BLaER1 (cell line): ENCODE results near the gene MAFF.
A peak's percentile ranks its signal among the peaks of the same experiment; 100 is the strongest.

ENCODE experiments used
- H3K27ac ChIP-seq: shearing (Covaris generic); formaldehyde crosslinking; 2 replicates; pipeline ENCODE4 v1.8.1; 2022
- H3K27me3 ChIP-seq: shearing (Covaris generic); formaldehyde crosslinking; 2 replicates; pipeline ENCODE4 v1.8.1; 2022
- H3K36me3 ChIP-seq: shearing (Covaris generic); formaldehyde crosslinking; 2 replicates; pipeline ENCODE4 v1.8.1; 2022
- H3K4me1 ChIP-seq: shearing (Covaris generic); formaldehyde crosslinking; 2 replicates; pipeline ENCODE4 v1.8.1; 2022
- H3K4me2 ChIP-seq: shearing (Covaris generic); formaldehyde crosslinking; 2 replicates; pipeline ENCODE4 v1.8.1; 2022
- H3K4me3 ChIP-seq: shearing (Covaris generic); formaldehyde crosslinking; 2 replicates; pipeline ENCODE4 v1.8.1; 2022
- H3K9ac ChIP-seq: shearing (Covaris generic); formaldehyde crosslinking; 2 replicates; pipeline ENCODE4 v1.8.1; 2022
- H3K9me3 ChIP-seq: shearing (Covaris generic); formaldehyde crosslinking; 2 replicates; pipeline ENCODE4 v1.8.1; 2022
- H4K20me1 ChIP-seq: shearing (Covaris generic); formaldehyde crosslinking; 2 replicates; pipeline ENCODE4 v1.8.1; 2022
- Cebpa-rat ChIP-seq: shearing (Covaris generic); IDR thresholded peaks from 2 replicates; pipeline ENCODE4 v1.8.1; 2022

The MAFF gene

GRCh38 chr22:38221407-38221806, 19.6 kb downstream of the MAFF start:
- Histone ChIP-seq H3K27me3 (no peaks in the 10 kb centered on the region), H3K4me2 (peak overlapping the region; percentile 57), H4K20me1 (no peaks in the 10 kb centered on the region), H3K9me3 (no peaks in the 10 kb centered on the region), H3K9ac (no peak overlapping the region; the same call in 1 of the 2 replicates), H3K4me1 (peaks cover 66% of the 10 kb centered on the region), H3K4me3 (no peak overlapping the region), H3K27ac (peak overlapping the region; percentile 73), H3K36me3 (peaks cover 42% of the 10 kb centered on the region)
- TF ChIP-seq Cebpa-rat: no peak

- Histone ChIP-seq H3K4me3 (no peak overlapping the region), H3K4me1 (peaks cover 66% of the 10 kb centered on the region), H3K9ac (no peak overlapping the region; the same call in 1 of the 2 replicates), H3K9me3 (no peaks in the 10 kb centered on the region), H3K36me3 (peaks cover 49% of the 10 kb centered on the region), H4K20me1 (no peaks in the 10 kb centered on the region), H3K4me2 (peak overlapping the region; percentile 57), H3K27ac (peak overlapping the region; percentile 73), H3K27me3 (no peaks in the 10 kb centered on the region)
- TF ChIP-seq Cebpa-rat: no peak
These were observed 20.4 kb downstream of the MAFF start for GRCh38 chr22:38221908-38222796.

- Histone ChIP-seq H3K27ac (peak overlapping the region; percentile 73), H3K4me1 (peaks cover 66% of the 10 kb centered on the region), H3K9ac (peak overlapping the region; percentile 59; the same call in 1 of the 2 replicates), H3K27me3 (no peaks in the 10 kb centered on the region), H3K4me3 (no peak overlapping the region), H3K36me3 (peaks cover 55% of the 10 kb centered on the region), H3K4me2 (peak overlapping the region; percentile 57), H3K9me3 (no peaks in the 10 kb centered on the region), H4K20me1 (no peaks in the 10 kb centered on the region)
- TF ChIP-seq Cebpa-rat: no peak
These were observed 21.0 kb downstream of the MAFF start for GRCh38 chr22:38222797-38223119.

DNA sequence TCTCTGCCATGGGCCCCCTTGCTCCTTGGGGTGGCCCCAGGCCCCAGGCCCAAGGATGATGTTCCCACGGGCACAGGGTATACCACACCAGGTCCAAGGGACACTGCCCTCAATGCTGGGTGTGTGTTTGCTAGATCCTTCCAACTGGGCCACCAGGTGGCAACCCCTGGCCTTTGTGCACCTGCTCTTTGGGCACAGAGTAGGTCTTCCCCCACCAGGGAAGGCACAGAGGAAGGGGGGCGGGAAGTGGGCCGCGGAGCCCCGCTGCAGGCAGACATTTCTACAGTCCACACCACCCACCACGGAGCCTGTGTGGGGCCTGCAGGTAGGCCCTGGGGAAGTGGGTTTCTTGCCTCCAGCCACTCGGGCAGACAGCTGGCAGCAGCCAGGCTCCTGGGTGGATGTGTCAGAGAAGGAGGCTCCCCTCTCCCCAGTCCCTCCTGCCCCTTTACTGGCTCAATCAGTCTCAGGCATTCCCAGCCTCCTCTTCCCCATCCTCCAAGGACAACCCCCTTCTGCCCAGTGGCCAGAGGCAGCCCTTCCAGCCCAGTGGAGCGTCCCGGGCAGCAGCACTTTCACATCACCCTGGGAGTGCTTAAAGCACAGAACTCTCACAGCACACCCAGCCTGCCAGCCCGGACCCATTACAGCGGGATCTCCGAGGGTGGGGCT, 21.6 kb downstream of the MAFF start:
- Histone ChIP-seq H3K27ac (peak overlapping the region; percentile 73), H3K9me3 (no peaks in the 10 kb centered on the region), H3K4me3 (no peak overlapping the region), H3K4me2 (peak overlapping the region; percentile 57), H3K36me3 (peaks cover 61% of the 10 kb centered on the region), H3K4me1 (peaks cover 72% of the 10 kb centered on the region), H4K20me1 (no peaks in the 10 kb centered on the region), H3K27me3 (no peaks in the 10 kb centered on the region), H3K9ac (peak overlapping the region; percentile 59; the same call in 1 of the 2 replicates)
- TF ChIP-seq Cebpa-rat: no peak

DNA sequence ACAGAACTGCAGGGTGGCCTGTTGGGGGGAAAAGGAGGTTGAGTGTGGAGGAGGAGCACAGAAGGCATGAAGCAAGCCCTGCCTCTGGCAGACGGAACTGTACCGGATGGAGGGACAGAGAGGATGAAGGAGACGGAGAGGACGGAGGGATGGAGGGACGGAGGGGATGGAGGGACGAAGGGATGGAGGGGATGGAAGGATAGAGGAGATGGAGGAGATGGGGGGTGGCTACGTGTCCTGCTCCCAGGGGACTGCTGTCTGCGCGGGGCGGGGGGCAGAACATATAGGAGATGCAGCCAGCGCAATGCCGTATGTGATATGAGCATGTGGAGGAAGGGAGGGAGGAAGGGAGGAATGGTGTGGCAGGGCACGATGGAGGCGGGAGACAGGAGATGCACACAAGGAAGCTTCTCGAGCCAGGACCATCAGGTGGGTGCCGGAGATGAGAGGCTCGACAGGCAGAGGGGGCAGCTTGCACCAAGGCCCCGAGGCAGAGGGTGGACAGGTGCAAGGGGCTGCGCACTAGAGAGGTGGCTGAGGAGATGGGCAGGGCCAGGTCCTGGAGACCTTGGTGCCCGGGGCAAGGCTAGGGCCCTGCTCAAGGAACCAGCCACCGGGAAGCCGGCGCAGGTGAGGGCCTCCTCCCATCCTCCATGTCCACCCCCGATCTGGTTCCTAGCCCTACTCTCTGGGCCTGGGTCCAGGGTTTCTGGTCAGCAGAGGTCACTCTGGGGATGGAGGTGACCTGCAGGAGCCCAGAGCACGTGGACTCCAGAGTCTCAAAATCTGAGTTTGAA, 25.3 kb downstream of the MAFF start:
- Histone ChIP-seq H3K27me3 (no peaks in the 10 kb centered on the region), H3K4me1 (peaks cover 67% of the 10 kb centered on the region), H3K4me2 (no peak overlapping the region), H3K9me3 (no peaks in the 10 kb centered on the region), H3K9ac (no peak overlapping the region), H3K4me3 (no peak overlapping the region), H3K36me3 (peaks cover 58% of the 10 kb centered on the region), H4K20me1 (no peaks in the 10 kb centered on the region), H3K27ac (peak overlapping the region; percentile 65; the same call in 1 of the 2 replicates)
- no peak for TF ChIP-seq Cebpa-rat

GRCh38 chr22:38228326-38228872, 26.6 kb downstream of the MAFF start:
- TF ChIP-seq Cebpa-rat: no peak
- Histone ChIP-seq H3K4me2 (peak overlapping the region; percentile 70), H3K9ac (peak overlapping the region; percentile 21; the same call in 1 of the 2 replicates), H3K36me3 (peaks cover 72% of the 10 kb centered on the region), H3K4me3 (no peak overlapping the region), H3K4me1 (peaks cover 65% of the 10 kb centered on the region), H3K27ac (peak overlapping the region; percentile 65), H3K27me3 (no peaks in the 10 kb centered on the region), H3K9me3 (no peaks in the 10 kb centered on the region), H4K20me1 (no peaks in the 10 kb centered on the region)

GRCh38 chr22:38228873-38229740, 27.3 kb downstream of the MAFF start:
- Histone ChIP-seq H3K9me3 (no peaks in the 10 kb centered on the region), H3K27me3 (no peaks in the 10 kb centered on the region), H3K27ac (peak overlapping the region; percentile 65), H3K36me3 (peaks cover 77% of the 10 kb centered on the region), H3K4me3 (no peak overlapping the region), H3K9ac (peak overlapping the region; percentile 21; the same call in 1 of the 2 replicates), H3K4me1 (peaks cover 64% of the 10 kb centered on the region), H3K4me2 (peak overlapping the region; percentile 70), H4K20me1 (no peaks in the 10 kb centered on the region)
- TF ChIP-seq Cebpa-rat: no peak

GRCh38 chr22:38230108-38230825, 28.5 kb downstream of the MAFF start:
- Histone ChIP-seq H3K4me3 (no peak overlapping the region), H3K36me3 (peaks cover 79% of the 10 kb centered on the region), H4K20me1 (no peaks in the 10 kb centered on the region), H3K27me3 (no peaks in the 10 kb centered on the region), H3K9me3 (no peaks in the 10 kb centered on the region), H3K9ac (peak overlapping the region; percentile 63), H3K4me2 (peak overlapping the region; percentile 85), H3K4me1 (peaks cover 55% of the 10 kb centered on the region), H3K27ac (peak overlapping the region; percentile 72)
- TF ChIP-seq Cebpa-rat: no peak
